H1 (cell line): ENCODE results near the gene DHDDS. TPM values are rescaled to one million over a fixed set of nuclear protein-coding genes. Genes with fewer than 3 reads are reported as not detected.

Source experiments
- CTCF ChIA-PET: fragments of 300-600 bp; sonication (Branson Sonifier 250); formaldehyde crosslinking; loops from one replicate; lab custom pipeline; 2021; ENCODE audit not compliant: partially characterized antibody; lab: Charles Lee
- POLR2A ChIA-PET: fragments of 300-600 bp; sonication (Branson Sonifier 250); formaldehyde crosslinking; loops from one replicate; lab custom pipeline; 2021; ENCODE audit warnings: inconsistent platforms; ENCODE audit not compliant: partially characterized antibody; lab: Charles Lee
- DNase-seq, 2 experiments: peaks; one replicate each; pipeline versions ENCODE4 v3.0.0 to v3.0.0-alpha.2; 2010 to 2022; ENCODE audit warnings: low spot score in 2 of 2, low read depth in 1 of 2, mixed read lengths in 1 of 2
- FAIRE-seq: peaks from 2 replicates; lab custom pipeline; 2011; peaks lifted over from hg19 to GRCh38; lab: Jason Lieb, UNC
- H2AFZ ChIP-seq: 2 replicates; pipeline ENCODE4 v1.8.1; 2012; ENCODE audit warnings: low read length, inconsistent platforms
- H2AK5ac ChIP-seq: 2 replicates; pipeline ENCODE4 v1.6.1; 2013; ENCODE audit warnings: low read depth, low read length
- H2BK120ac ChIP-seq: replicated peaks from 2 replicates; pipeline ENCODE3; 2013; ENCODE audit warnings: low read depth, low read length, inconsistent platforms
- H2BK12ac ChIP-seq: 2 replicates; pipeline ENCODE4 v1.6.1; 2013; ENCODE audit warnings: low read depth, low read length
- H2BK15ac ChIP-seq: 2 replicates; pipeline ENCODE4 v1.6.1; 2013; ENCODE audit warnings: low read length
- H2BK20ac ChIP-seq: 2 replicates; pipeline ENCODE4 v1.6.1; 2013; ENCODE audit warnings: low read length
- H2BK5ac ChIP-seq: 2 replicates; pipeline ENCODE4 v1.6.1; 2013; ENCODE audit warnings: low read depth, low read length
- H3K14ac ChIP-seq: 2 replicates; pipeline ENCODE4 v1.6.1; 2013; ENCODE audit warnings: inconsistent platforms; ENCODE audit not compliant: insufficient read length
- H3K18ac ChIP-seq: 2 replicates; pipeline ENCODE4 v1.6.1; 2013; ENCODE audit warnings: low read length; ENCODE audit errors: extremely low read depth
- H3K23ac ChIP-seq: 2 replicates; pipeline ENCODE4 v1.6.1; 2013; ENCODE audit warnings: inconsistent platforms; ENCODE audit not compliant: insufficient read length
- H3K23me2 ChIP-seq: 2 replicates; pipeline ENCODE4 v1.6.1; 2013; ENCODE audit warnings: low read depth, low read length
- H3K27ac ChIP-seq: 2 replicates; pipeline ENCODE4 v1.6.1; 2011; ENCODE audit warnings: low read depth, low read length, inconsistent platforms
- H3K27me3 ChIP-seq, 4 experiments: replicated peaks in 1 of 4; 1 replicate in 1 of 4; 2 replicates in 3 of 4; pipeline versions ENCODE4 v1.6.1 to v1.8.1; 2011 to 2013; ENCODE audit warnings: low read length in 3 of 4, mild to moderate bottlenecking in 3 of 4, inconsistent platforms in 2 of 4, mixed read lengths in 2 of 4, moderate library complexity in 1 of 4; ENCODE audit not compliant: control insufficient read depth in 3 of 4, insufficient read depth in 3 of 4; ENCODE audit errors: extremely low read depth in 1 of 4
- H3K36me3 ChIP-seq, 4 experiments: 2 replicates each; pipeline versions ENCODE4 v1.6.1 to v1.8.1; 2011 to 2013; ENCODE audit warnings: mild to moderate bottlenecking in 4 of 4, low read length in 3 of 4, moderate library complexity in 2 of 4, control low read depth in 1 of 4, inconsistent platforms in 1 of 4; ENCODE audit not compliant: insufficient read depth in 4 of 4, control insufficient read depth in 2 of 4
- H3K4ac ChIP-seq: replicated peaks from 2 replicates; pipeline ENCODE3; 2013; ENCODE audit warnings: low read length, low read depth, mixed read lengths, inconsistent platforms; ENCODE audit not compliant: insufficient read length
- H3K4me1 ChIP-seq, 4 experiments: replicated peaks in 1 of 4; 1 replicate in 1 of 4; 2 replicates in 3 of 4; pipeline versions ENCODE4 v1.6.1 to v1.8.1; 2011 to 2013; ENCODE audit warnings: low read length in 3 of 4, inconsistent platforms in 2 of 4, mixed read lengths in 1 of 4; ENCODE audit not compliant: insufficient read depth in 4 of 4, control insufficient read depth in 3 of 4
- H3K4me2 ChIP-seq, 2 experiments: 2 replicates each; pipeline versions ENCODE4 v1.6.1 to v1.8.1; 2011 to 2013; ENCODE audit warnings: low read depth in 2 of 2, low read length in 2 of 2, control low read depth in 1 of 2, inconsistent platforms in 1 of 2, mild to moderate bottlenecking in 1 of 2; ENCODE audit not compliant: insufficient read depth in 1 of 2
- H3K4me3 ChIP-seq, 4 experiments: fragments of 200-600, 300-600 bp in 1 of 4; sonication (generic), shearing (Covaris generic), sonication (Bioruptor Twin) in 1 of 4; 2 replicates each; pipeline versions ENCODE4 v1.5.1 to v1.8.1; 2011 to 2016; ENCODE audit warnings: low read length in 4 of 4, low read depth in 3 of 4, control low read depth in 2 of 4, inconsistent platforms in 2 of 4, mild to moderate bottlenecking in 2 of 4, mixed read lengths in 1 of 4, moderate library complexity in 1 of 4; ENCODE audit not compliant: insufficient read depth in 2 of 4; ENCODE audit errors: extremely low read depth in 1 of 4
- H3K56ac ChIP-seq: replicated peaks from 2 replicates; pipeline ENCODE3; 2013; ENCODE audit warnings: low read depth, mild to moderate bottlenecking, mixed read lengths, low read length, inconsistent platforms; ENCODE audit not compliant: insufficient read length
- H3K79me1 ChIP-seq: 2 replicates; pipeline ENCODE4 v1.6.1; 2013; ENCODE audit warnings: low read depth, low read length, control low read depth
- H3K79me2 ChIP-seq, 2 experiments: 2 replicates each; pipeline versions ENCODE4 v1.6.1 to v1.8.1; 2012 to 2013; ENCODE audit warnings: low read length in 2 of 2, mild to moderate bottlenecking in 2 of 2, inconsistent platforms in 1 of 2; ENCODE audit not compliant: insufficient read depth in 2 of 2, control insufficient read depth in 1 of 2
- H3K9ac ChIP-seq, 4 experiments: replicated peaks in 1 of 4; 1 replicate in 1 of 4; 2 replicates in 3 of 4; pipeline versions ENCODE4 v1.6.1 to v1.8.1; 2011 to 2013; ENCODE audit warnings: low read depth in 3 of 4, low read length in 3 of 4, control low read depth in 2 of 4, mild to moderate bottlenecking in 2 of 4, moderate library complexity in 2 of 4, inconsistent platforms in 1 of 4; ENCODE audit errors: extremely low read depth in 1 of 4
- H3K9me3 ChIP-seq, 2 experiments: 2 replicates each; pipeline versions ENCODE4 v1.6.1 to v1.8.1; 2012 to 2013; ENCODE audit warnings: mild to moderate bottlenecking in 2 of 2, moderate library complexity in 2 of 2, control low read depth in 1 of 2, inconsistent platforms in 1 of 2, low read depth in 1 of 2, low read length in 1 of 2, mixed read lengths in 1 of 2; ENCODE audit not compliant: insufficient read depth in 2 of 2
- H4K20me1 ChIP-seq, 2 experiments: replicated peaks in 1 of 2; 2 replicates each; pipeline versions ENCODE3 to v1.8.1; 2011 to 2013; ENCODE audit warnings: inconsistent platforms in 2 of 2, low read length in 2 of 2, mild to moderate bottlenecking in 1 of 2; ENCODE audit not compliant: insufficient read depth in 2 of 2, control insufficient read depth in 1 of 2
- H4K5ac ChIP-seq: 2 replicates; pipeline ENCODE4 v1.6.1; 2013; ENCODE audit warnings: low read length, low read depth, mixed read lengths, inconsistent platforms; ENCODE audit not compliant: insufficient read length
- H4K8ac ChIP-seq: 2 replicates; pipeline ENCODE4 v1.8.0; 2013; ENCODE audit warnings: mild to moderate bottlenecking, moderate library complexity, low read length, inconsistent platforms; ENCODE audit not compliant: insufficient read depth; ENCODE audit errors: extremely low read depth
- H4K91ac ChIP-seq: replicated peaks from 2 replicates; pipeline ENCODE3; 2013; ENCODE audit warnings: low read length, mixed read lengths, inconsistent platforms; ENCODE audit not compliant: insufficient read length
- BACH1 ChIP-seq: IDR thresholded peaks from 2 replicates; pipeline ENCODE4 v1.6.1; 2012; ENCODE audit warnings: low read length, improper control_type of control experiment
- CBX8 ChIP-seq: fragments of 300-800, 300-1000 bp; sonication (generic); IDR thresholded peaks from 2 replicates; pipeline ENCODE4 v1.7.1; 2016; ENCODE audit warnings: low read depth, low read length, borderline replicate concordance
- CTBP2 ChIP-seq: IDR thresholded peaks from 2 replicates; pipeline ENCODE4 v1.7.0; 2011; ENCODE audit warnings: borderline replicate concordance, mild to moderate bottlenecking, moderate library complexity, mixed read lengths, low read length; ENCODE audit not compliant: insufficient read depth, insufficient read length
- FOSL1 ChIP-seq: IDR thresholded peaks from 2 replicates; pipeline ENCODE4 v1.6.1; 2011; ENCODE audit warnings: mild to moderate bottlenecking, low read depth, low read length, moderate library complexity; ENCODE audit not compliant: insufficient read depth
- KDM4A ChIP-seq: IDR thresholded peaks from one replicate; pipeline ENCODE4 v1.7.1; 2012; ENCODE audit warnings: low read depth, mild to moderate bottlenecking, moderate library complexity, low read length, inconsistent platforms; ENCODE audit not compliant: severe bottlenecking
- PHF8 ChIP-seq: fragments of 200-600 bp; sonication (generic); conservative IDR thresholded peaks from 2 replicates; pipeline ENCODE4 v1.7.1; 2012; ENCODE audit warnings: low read depth, mild to moderate bottlenecking, inconsistent platforms, low read length, moderate library complexity
- POLR2A ChIP-seq, 2 experiments: IDR thresholded peaks; 1 replicate in 1 of 2; 2 replicates in 1 of 2; pipeline ENCODE4 v1.6.1; 2011; ENCODE audit warnings: low read depth in 2 of 2, low read length in 2 of 2, mild to moderate bottlenecking in 2 of 2; ENCODE audit errors: control extremely low read depth in 1 of 2
- RAD21 ChIP-seq, 2 experiments: IDR thresholded peaks in 1 of 2; conservative IDR thresholded peaks in 1 of 2; 2 replicates each; pipeline ENCODE4 v1.6.1; 2011; ENCODE audit warnings: low read depth in 2 of 2, low read length in 2 of 2, improper control_type of control experiment in 1 of 2, inconsistent platforms in 1 of 2, mild to moderate bottlenecking in 1 of 2, moderate library complexity in 1 of 2
- RFX5 ChIP-seq: IDR thresholded peaks from 2 replicates; pipeline ENCODE4 v1.6.1; 2011; ENCODE audit warnings: low read depth, low read length, improper control_type of control experiment, borderline replicate concordance
- TEAD4 ChIP-seq: IDR thresholded peaks from 2 replicates; pipeline ENCODE4 v1.6.1; 2012; ENCODE audit warnings: low read depth, low read length, inconsistent platforms, mixed read lengths
- WGBS, 2 experiments: shearing (Covaris generic) in 1 of 2; methylation state at CpG; one replicate each; pipeline versions ENCODE4 v1.1.6 to v1.1.7; 2013 to 2015; ENCODE audit warnings: low lambda C conversion rate in 2 of 2, mixed read lengths in 2 of 2, inconsistent platforms in 1 of 2, low coverage in 1 of 2, missing lambda C conversion rate in 1 of 2; ENCODE audit not compliant: insufficient replicate concordance in 2 of 2, insufficient coverage in 1 of 2, insufficient read length in 1 of 2; ENCODE audit errors: extremely low coverage in 1 of 2, missing lambda C conversion rate in 1 of 2; 5-methylcytosine and 5-hydroxymethylcytosine counted together
- polyA plus RNA-seq, 7 experiments: library from polyadenylated mRNA; depleted of rRNA in 3 of 7; stranded (reverse) in 5 of 7; unstranded in 2 of 7; fragments of >200 nt in 5 of 7; fragments of 200-250 nt in 2 of 7; gene quantifications; 1 replicate in 5 of 7; 2 replicates in 1 of 7; 4 replicates in 1 of 7; pipeline versions ENCODE4 v1.2.1 to v1.2.3, GENCODE V29; 2011 to 2013; ENCODE audit warnings: missing spikeins in 2 of 7, mixed read lengths in 2 of 7
- total RNA-seq: library from RNA; stranded (reverse); fragmentation: NEBNext Ultra II Directional; extraction: Animal tissue kit (Norgen Biotek cat#: 25700); gene quantifications from 2 replicates; pipeline ENCODE4 v1.2.1, GENCODE V29; 2021
- TF ChIP-seq, protein P1 (sequence below): IDR thresholded peaks from 2 replicates; pipeline ENCODE4 v1.6.1; 2012; ENCODE audit warnings: inconsistent platforms

The DHDDS gene
- total and polyA plus RNA-seq, 2 of the 8 experiments (the other 6 are each of a cell fraction or from before 2014, with no cell fraction given): 28.3 to 44.6 TPM

- H4K5ac ChIP-seq: no peak overlapping the region
- no peak overlapping the region for H2BK12ac ChIP-seq
- no peak overlapping the region for H3K4me3 ChIP-seq
- TF ChIP-seq CBX8: no peak
- no peak for TF ChIP-seq TEAD4
- TF ChIP-seq KDM4A: no peak
- no peak for TF ChIP-seq RAD21 (IDR thresholded peaks at IDR 0.05 in 1 of 2, conservative IDR thresholded peaks at IDR 0.05 in 1 of 2; ENCODE audit: low read depth in 2 of 2, low read length in 2 of 2)
- no peak for TF ChIP-seq POLR2A (IDR thresholded peaks at IDR 0.05; ENCODE audit: control extremely low read depth in 1 of 2, low read depth in 2 of 2, low read length in 2 of 2)
- TF ChIP-seq PHF8: no peak
- TF ChIP-seq RFX5: no peak
- no peak for TF ChIP-seq CTBP2
- TF ChIP-seq, protein P1, sequence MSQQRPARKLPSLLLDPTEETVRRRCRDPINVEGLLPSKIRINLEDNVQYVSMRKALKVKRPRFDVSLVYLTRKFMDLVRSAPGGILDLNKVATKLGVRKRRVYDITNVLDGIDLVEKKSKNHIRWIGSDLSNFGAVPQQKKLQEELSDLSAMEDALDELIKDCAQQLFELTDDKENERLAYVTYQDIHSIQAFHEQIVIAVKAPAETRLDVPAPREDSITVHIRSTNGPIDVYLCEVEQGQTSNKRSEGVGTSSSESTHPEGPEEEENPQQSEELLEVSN: no peak
- no peak for TF ChIP-seq FOSL1
- TF ChIP-seq BACH1: no peak
- peaks cover 2 to 46% (median 24%) of the 10 kb centered on the region in 4 experiments for H3K36me3 ChIP-seq
- no peaks in the 10 kb centered on the region for H3K79me2 ChIP-seq
- no peak overlapping the region for H2AK5ac ChIP-seq
- H3K14ac ChIP-seq: no peak overlapping the region
- no peak overlapping the region for H2BK120ac ChIP-seq
- ChIA-PET CTCF (no interaction called here), POLR2A (interaction anchor here (1.3 to 2.9 kb wide), 7 partner anchors 9 to 41 kb away, joined by 3 to 8 read pairs (median 5); partner anchors contain the start of genes HMGN2 and LIN28A)
- no peak overlapping the region for H2AFZ ChIP-seq
- no peak overlapping the region for H4K8ac ChIP-seq
- no peaks in the 10 kb centered on the region for H3K79me1 ChIP-seq
- H3K27me3 ChIP-seq: no peaks in the 10 kb centered on the region
- H3K9me3 ChIP-seq: no peaks in the 10 kb centered on the region
- H3K4me1 ChIP-seq: no peaks in the 10 kb centered on the region
- H2BK20ac ChIP-seq: no peak overlapping the region
- no peak overlapping the region for H3K4me2 ChIP-seq
- no peak for DNase-seq
- H3K27ac ChIP-seq: no peak overlapping the region
- no peaks in the 10 kb centered on the region; the same call in 1 of the 2 replicates for H3K23me2 ChIP-seq
- no peak overlapping the region for H4K91ac ChIP-seq
- H3K9ac ChIP-seq: no peak overlapping the region
- no peak overlapping the region for H3K56ac ChIP-seq
- H3K23ac ChIP-seq: no peak overlapping the region
- FAIRE-seq: no peak
- H2BK15ac ChIP-seq: no peak overlapping the region
- H3K18ac ChIP-seq: no peak overlapping the region
- H3K4ac ChIP-seq: no peak overlapping the region
- peaks cover 0 to 2% of the 10 kb centered on the region in 2 experiments for H4K20me1 ChIP-seq
- no peak overlapping the region for H2BK5ac ChIP-seq
- WGBS, 2 experiments: 91% methylated on average over 3 of the region's 3 CpGs; no CpG with 5 or more reads in 1 of the 2 experiments
These were observed 18.8 kb downstream of the DHDDS start for GRCh38 chr1:26450908-26451307.
